Stomach (tissue), 4 donors: Measurements from ENCODE around the gene SIAH2.

Source experiments
- EP300 ChIP-seq: sonication (generic); formaldehyde crosslinking; IDR thresholded peaks from one replicate; pipeline ENCODE4 v1.6.1; 2017; ENCODE audit warnings: antibody characterized with exemption
- POLR2A ChIP-seq, 4 donors: fragments of 450-650 bp; IDR thresholded peaks; one replicate each; pipeline ENCODE4 v1.6.1; 2016; ENCODE audit warnings: antibody characterized with exemption in 4 of 4, control low read depth in 2 of 4, mild to moderate bottlenecking in 1 of 4, moderate library complexity in 1 of 4
- TF ChIP-seq, protein P1 (sequence below), 7 experiments: fragments of 450-650 bp in 4 of 7; fragments of 200-600 bp in 3 of 7; sonication (generic) in 3 of 7; IDR thresholded peaks; one replicate each; pipeline ENCODE4 v1.5.1; 2016 to 2019; ENCODE audit warnings: antibody characterized with exemption in 7 of 7, control low read depth in 2 of 7, mild to moderate bottlenecking in 1 of 7

DNA sequence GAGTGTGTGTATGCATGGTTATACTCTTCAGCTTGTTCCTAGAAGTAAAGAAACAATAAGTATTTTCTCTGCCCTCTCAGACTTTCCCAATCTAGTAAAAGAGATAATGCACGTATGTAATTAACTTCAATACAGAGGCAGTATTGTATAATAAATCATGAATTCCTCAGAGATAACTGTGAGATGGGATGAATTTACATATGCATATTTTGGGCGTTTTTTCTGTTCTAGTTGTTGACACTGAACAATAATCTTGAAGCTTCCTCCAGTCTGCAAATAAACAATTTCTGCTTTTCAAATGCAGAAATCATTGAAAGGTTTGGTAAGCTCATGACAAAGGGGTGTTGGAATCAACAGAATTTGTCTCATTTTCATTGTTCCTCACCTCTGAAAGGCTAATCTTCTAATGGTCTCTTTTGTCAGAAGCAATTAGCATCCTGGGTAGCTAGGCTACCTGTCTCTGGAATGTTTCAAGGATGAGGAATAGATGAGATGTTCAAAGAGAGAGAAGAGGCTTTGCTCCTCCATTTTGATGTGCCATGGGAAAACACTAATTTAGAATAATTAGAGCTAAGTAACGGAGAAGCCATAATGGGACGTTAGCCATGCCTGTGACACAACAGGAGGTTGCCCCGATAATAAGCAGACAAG lies 43.3 kb upstream of the SIAH2 start:
- TF ChIP-seq, protein P1, sequence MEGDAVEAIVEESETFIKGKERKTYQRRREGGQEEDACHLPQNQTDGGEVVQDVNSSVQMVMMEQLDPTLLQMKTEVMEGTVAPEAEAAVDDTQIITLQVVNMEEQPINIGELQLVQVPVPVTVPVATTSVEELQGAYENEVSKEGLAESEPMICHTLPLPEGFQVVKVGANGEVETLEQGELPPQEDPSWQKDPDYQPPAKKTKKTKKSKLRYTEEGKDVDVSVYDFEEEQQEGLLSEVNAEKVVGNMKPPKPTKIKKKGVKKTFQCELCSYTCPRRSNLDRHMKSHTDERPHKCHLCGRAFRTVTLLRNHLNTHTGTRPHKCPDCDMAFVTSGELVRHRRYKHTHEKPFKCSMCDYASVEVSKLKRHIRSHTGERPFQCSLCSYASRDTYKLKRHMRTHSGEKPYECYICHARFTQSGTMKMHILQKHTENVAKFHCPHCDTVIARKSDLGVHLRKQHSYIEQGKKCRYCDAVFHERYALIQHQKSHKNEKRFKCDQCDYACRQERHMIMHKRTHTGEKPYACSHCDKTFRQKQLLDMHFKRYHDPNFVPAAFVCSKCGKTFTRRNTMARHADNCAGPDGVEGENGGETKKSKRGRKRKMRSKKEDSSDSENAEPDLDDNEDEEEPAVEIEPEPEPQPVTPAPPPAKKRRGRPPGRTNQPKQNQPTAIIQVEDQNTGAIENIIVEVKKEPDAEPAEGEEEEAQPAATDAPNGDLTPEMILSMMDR (IDR thresholded peaks at IDR 0.05), result no peak
- TF ChIP-seq POLR2A (IDR thresholded peaks at IDR 0.05) (no peak), EP300 (no peak)
